Uterus (tissue), 2 donors: ENCODE results near the gene AK5.

ENCODE experiments used
- CTCF ChIP-seq, 4 experiments: fragments of 200-600 bp in 2 of 4; fragments of 450-650 bp in 2 of 4; sonication (generic) in 2 of 4; IDR thresholded peaks; one replicate each; pipeline ENCODE4 v1.5.1; 2016 to 2019; ENCODE audit warnings: antibody characterized with exemption in 4 of 4, mild to moderate bottlenecking in 2 of 4, moderate library complexity in 1 of 4
- POLR2A ChIP-seq, 2 donors: fragments of 450-650 bp; IDR thresholded peaks; one replicate each; pipeline ENCODE4 v1.6.1; 2016; ENCODE audit warnings: antibody characterized with exemption in 2 of 2, mild to moderate bottlenecking in 1 of 2, moderate library complexity in 1 of 2

GRCh38 chr1:77467741-77468140, 185.9 kb downstream of the AK5 start:
- TF ChIP-seq CTCF (IDR thresholded peaks at IDR 0.05) (no peak), POLR2A (IDR thresholded peaks at IDR 0.05) (no peak)
